Fibroblast of the aortic adventitia (primary cell): ENCODE data around the gene KIF16B. TPM values are rescaled to one million over a fixed set of nuclear protein-coding genes. Genes with fewer than 3 reads are reported as not detected.

Experiments used
- DNase-seq: peaks from one replicate; pipeline ENCODE4 v3.0.0-alpha.2; 2010; ENCODE audit warnings: low read depth
- H3K4me3 ChIP-seq: 2 replicates; pipeline ENCODE4 v1.5.1; 2011; ENCODE audit warnings: low read depth, mild to moderate bottlenecking, control low read depth, low read length, moderate library complexity
- total RNA-seq: library from RNA; depleted of rRNA; stranded (reverse); fragments of >200 nt; gene quantifications from 2 replicates; pipeline ENCODE4 v1.2.3, GENCODE V29; 2012; ENCODE audit warnings: low replicate concordance
- TF ChIP-seq, protein P1 (sequence below): IDR thresholded peaks from 2 replicates; pipeline ENCODE4 v1.5.1; 2011; ENCODE audit warnings: mild to moderate bottlenecking, low read length, control low read depth, inconsistent platforms; ENCODE audit not compliant: insufficient read depth

KIF16B gene
- total RNA-seq, 1 donor: 14.5 TPM

DNA sequence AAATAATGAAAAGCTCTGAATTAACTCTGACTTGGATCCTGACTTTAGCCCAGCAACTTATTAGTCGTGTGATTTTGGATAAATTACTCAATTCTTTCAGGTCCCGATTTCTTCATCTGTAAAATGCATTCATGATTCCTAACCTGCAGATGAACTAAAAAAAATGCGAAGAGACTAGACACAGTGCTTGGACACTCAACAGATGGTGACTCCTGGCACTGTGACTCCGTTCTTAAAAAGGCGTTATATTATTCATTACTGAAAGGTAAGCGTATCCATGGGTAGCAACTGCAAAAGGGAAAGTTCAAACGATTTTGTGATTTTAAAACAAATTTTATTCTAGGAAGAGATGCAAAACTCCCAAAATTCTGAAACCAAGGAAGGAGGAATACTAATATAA lies 226.3 kb downstream of the KIF16B start:
- H3K4me3 ChIP-seq: no peak overlapping the region
- no peak for DNase-seq
- TF ChIP-seq, protein P1, sequence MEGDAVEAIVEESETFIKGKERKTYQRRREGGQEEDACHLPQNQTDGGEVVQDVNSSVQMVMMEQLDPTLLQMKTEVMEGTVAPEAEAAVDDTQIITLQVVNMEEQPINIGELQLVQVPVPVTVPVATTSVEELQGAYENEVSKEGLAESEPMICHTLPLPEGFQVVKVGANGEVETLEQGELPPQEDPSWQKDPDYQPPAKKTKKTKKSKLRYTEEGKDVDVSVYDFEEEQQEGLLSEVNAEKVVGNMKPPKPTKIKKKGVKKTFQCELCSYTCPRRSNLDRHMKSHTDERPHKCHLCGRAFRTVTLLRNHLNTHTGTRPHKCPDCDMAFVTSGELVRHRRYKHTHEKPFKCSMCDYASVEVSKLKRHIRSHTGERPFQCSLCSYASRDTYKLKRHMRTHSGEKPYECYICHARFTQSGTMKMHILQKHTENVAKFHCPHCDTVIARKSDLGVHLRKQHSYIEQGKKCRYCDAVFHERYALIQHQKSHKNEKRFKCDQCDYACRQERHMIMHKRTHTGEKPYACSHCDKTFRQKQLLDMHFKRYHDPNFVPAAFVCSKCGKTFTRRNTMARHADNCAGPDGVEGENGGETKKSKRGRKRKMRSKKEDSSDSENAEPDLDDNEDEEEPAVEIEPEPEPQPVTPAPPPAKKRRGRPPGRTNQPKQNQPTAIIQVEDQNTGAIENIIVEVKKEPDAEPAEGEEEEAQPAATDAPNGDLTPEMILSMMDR: no peak

DNA sequence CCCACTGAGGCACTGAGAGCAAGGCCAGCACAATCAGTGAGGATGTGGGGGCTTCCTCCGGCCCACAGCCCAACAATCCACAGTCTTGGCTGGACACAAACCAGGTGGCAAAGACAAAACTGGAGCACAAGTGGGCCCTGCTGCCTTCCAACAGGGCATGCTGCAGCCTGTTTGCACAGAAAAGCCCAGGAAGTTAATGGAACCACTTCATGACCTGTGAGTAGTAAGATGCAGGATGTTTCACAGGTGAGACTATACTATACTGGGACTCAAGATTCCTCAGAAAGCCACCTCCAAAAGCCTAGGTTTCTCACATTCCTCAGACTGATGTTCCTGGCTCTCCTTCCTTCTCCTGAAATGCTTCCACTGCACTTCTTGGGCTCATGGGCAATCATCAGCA lies 235.5 kb downstream of the KIF16B start:
- no peak overlapping the region for H3K4me3 ChIP-seq
- TF ChIP-seq, protein P1: no peak
- no peak for DNase-seq

DNA sequence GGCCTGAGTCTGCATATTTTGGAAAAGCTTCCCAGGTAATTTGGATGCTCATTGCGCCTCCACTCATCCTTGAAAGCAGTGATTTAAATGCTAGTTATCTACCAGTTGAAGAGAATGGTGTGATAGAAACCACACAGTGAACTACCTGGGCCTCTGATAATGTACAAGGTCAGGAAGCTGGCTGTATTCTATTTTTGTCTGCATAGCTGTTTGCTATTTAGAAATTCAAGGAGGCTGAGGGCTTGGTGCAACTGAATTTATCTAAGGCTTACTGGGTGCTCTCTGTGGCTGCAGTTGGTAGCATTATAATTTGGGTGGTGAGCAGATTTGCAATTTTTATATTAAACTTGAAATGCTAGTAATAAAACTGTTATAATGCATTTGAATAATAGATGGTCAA lies 245.6 kb downstream of the KIF16B start:
- H3K4me3 ChIP-seq: no peak overlapping the region
- DNase-seq: no peak
- TF ChIP-seq, protein P1: no peak

DNA sequence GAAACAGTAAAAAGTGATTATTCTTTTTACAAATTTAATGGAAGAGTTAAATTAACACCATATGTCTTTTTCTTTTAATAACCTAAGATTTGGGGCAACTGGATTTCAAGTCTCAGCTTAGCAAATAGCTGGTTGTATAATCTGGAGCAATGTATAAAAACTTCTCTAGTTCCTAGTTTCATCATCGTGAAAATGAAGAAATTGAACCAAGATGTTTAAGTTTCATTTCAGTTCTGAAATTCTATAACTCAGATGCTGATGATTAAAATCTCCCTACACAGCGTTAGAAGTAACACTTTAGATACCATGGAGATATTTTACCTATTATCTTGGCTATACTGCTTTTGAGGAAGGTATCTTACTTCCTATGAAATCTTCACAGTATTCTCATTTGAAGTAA lies 252.0 kb downstream of the KIF16B start:
- DNase-seq: no peak
- TF ChIP-seq, protein P1: no peak
- no peak overlapping the region for H3K4me3 ChIP-seq

DNA sequence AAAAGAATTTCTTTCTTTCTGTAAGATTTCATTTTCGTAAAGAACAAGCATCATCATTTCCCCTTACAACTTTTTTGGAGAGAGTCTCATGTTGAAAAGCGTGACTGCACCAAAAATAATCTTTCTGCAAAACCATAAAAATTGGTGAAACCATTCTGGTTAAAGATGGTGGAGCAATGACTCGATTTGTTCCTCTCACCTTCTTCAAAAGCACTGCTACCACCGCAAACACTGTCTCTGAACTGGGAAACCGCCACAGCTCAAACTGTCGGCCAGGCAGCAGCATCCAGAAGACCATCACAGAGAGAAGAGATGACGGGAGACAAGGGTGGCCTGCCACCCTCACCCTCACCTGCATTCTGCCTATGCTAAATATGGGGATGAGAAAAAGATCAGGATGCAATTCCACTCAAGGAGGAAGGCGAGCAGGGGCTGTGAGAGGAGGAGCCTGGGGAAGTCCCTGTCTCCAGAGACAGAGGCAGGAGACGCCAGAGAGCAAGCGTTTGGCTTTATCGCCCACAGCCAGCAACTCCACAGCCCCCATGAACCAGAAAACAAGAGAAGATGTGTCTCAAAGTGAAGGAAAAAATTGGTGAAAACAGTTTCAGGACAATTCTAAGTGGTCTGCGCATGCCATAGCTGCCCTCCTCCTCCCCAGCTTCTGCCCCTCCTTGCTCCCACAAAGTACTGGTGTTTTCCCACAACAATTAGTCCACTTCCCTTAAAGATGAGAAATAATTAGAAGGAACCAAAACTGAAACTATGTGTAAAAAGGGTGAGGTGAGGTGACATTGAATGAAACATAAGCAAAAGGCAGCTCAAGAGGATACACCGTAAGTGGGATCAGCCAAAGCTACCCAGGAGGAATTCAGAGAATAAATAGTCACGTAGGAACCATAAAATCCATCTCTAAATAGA lies 255.5 kb downstream of the KIF16B start:
- no peak for DNase-seq
- H3K4me3 ChIP-seq: no peak overlapping the region
- TF ChIP-seq, protein P1: no peak

DNA sequence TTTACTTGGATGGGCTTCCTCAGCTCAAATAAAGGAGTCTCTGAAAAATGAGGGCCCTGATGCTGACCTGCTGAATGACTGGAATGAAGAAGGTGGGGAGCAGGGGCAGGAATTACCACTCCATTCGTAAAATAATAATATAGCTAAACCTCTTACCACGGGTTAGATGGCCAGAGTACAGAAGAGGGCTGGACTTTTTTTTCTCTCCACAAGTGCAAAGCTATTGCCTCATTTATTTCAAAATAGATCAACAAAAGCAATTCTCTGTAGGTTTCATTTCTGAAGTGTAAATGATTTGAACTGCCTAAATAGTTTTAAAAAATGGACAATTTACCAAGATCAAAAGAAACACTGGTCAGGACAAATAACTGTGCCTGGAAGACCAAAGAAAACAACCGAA lies 256.7 kb downstream of the KIF16B start:
- no peak for DNase-seq
- H3K4me3 ChIP-seq: no peak overlapping the region
- TF ChIP-seq, protein P1: no peak
